Measurements from ENCODE around the gene OPCML.
A peak's percentile ranks its signal among the peaks of the same experiment; 100 is the strongest.

The OPCML gene

DNA sequence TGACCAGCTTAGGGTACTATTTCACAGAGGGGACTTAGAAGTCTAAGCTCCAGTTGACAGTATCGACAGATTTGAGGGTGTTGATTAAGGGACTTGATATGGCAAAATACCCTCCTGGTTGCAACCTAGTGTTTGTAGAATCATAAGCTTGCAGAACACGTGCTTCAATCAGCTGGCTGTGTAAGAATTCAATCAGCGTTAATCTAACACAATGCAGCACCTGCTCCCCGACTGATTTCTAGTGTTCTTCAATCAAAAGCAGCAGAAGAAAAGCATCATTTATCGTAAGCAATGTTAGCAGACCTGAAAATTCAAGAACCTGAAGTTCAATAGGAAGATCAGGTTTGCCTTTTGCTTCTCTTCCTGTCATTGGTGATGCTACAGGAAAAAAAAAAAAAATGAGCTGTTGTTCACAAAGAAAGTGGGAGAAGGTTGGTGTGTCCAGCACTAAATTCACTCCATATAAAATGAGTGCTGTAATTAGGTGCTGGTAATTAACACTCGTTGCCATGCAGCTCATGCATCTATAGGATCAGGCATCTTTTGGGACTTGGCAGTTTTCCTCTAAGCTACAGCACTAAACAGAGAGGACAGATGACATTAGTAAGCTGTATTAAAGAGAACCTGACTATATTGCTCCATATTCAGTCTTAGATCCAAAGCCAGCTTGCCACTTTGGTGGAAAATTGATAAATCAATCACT, 840.3 kb downstream of the OPCML start:
- no peak for DNase-seq

DNA sequence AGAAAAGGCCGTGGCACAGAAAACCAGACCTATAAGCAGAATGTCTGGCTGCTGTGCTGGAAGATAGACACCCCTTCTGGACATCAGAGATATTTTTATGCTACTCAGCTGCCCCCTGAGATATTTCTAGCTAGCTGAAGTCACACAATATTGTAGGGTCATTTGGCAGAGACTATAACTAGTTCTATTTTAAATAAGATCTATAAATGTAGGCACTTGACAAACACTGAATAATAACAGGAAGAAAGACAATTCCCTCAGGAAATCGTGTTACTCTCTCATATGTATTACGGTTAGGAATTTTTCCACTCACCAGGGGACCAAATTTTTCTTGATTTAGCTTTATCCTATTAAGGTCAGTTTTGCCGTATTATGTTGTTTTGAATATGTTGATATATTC, 845.4 kb downstream of the OPCML start:
- DNase-seq, result no peak

DNA sequence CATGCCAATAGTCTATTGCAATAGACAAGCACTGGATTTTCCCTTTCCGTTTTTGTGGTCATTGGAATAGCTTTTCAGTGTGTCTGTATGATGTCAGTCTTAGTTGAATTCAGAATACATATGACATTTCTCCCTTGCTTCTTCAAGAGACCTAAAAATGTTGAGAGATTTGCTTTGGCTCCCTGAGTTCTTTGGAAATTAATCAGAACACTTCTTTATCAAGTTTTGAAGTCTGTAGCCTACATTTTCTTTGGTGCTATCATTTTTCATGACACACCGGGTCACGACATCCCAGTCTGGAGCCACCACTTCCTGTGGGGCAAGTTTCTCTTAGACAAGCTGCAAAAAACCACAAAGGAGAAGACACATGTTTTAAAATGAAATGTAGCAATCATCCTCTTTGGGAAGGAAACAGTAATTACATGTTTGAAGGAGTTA, 847.1 kb downstream of the OPCML start:
- peak; percentile 47 for DNase-seq

GRCh38 chr11:132683602-132684001, 848.7 kb downstream of the OPCML start:
- no peak for DNase-seq

- no peak for DNase-seq
Measured at GRCh38 chr11:132681971-132682370, 850.3 kb downstream of the OPCML start.

DNA sequence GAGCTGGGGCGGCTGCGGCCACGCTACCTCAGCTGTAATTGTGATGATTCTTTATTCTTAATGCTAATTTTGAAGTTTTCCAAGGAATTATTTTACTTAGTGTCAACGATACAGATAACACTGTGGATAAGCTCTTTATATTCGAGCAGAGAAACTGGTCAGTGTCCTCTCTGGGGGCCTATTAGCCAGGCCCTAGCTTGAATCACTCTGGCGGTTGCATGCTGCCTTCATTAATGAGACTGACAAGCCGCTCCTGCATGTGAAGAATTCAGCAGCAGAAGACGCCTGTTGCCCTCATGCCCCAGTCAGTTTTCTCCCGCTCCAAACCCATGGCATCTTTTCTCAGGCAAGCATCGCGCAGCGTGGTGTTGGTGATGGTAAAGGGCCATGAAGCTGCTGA, 851.7 kb downstream of the OPCML start:
- DNase-seq, result no peak

DNA sequence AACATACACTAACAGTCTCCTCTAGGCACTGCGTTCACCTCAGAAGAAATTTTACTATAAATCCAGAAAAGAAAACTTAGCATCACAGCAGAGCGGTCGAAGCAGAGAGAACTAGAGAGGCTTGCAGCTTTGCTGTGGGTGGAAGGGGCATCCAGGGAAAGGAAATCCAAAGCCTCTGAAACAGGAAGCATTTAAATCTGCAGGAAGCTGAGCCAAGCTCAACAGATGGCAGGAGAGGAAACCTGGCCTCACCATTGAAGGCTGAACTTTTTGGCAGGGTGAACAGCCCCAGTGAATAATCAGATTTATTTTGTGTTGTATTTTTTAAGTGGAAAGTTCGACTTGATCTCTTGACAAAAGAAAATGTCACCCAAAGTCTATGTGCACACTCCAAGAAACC, 858.1 kb downstream of the OPCML start:
- no peak for DNase-seq

GRCh38 chr11:132671851-132672370, 860.4 kb downstream of the OPCML start:
- DNase-seq, result no peak

GRCh38 chr11:132670921-132671675, 861.2 kb downstream of the OPCML start:
- no peak for DNase-seq

- no peak for DNase-seq
Measured at GRCh38 chr11:132669949-132670348, 862.4 kb downstream of the OPCML start.

DNA sequence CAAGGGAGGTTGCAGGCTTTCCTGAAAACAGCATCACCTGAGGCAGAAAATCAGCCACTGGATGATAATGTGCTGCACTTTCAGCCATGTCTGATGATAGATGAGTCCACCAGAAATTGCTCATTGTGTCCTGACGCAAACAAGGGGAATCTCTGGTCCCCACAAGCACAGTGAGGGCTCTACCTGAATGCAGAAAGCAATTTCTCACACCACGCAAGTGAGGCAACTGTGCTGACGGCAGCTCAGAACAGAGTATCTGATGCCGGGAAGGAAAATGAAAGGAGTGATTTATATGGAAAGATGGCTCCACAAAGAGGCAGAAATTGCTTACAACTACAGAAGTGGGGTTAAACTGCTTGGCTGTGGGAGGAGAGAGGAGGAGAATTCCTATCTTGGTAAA, 867.1 kb downstream of the OPCML start:
- DNase-seq, result no peak

- DNase-seq, result no peak
Measured at GRCh38 chr11:132658696-132659095, 873.6 kb downstream of the OPCML start.

- DNase-seq, result no peak
Measured at GRCh38 chr11:132658004-132658403, 874.3 kb downstream of the OPCML start.

DNA sequence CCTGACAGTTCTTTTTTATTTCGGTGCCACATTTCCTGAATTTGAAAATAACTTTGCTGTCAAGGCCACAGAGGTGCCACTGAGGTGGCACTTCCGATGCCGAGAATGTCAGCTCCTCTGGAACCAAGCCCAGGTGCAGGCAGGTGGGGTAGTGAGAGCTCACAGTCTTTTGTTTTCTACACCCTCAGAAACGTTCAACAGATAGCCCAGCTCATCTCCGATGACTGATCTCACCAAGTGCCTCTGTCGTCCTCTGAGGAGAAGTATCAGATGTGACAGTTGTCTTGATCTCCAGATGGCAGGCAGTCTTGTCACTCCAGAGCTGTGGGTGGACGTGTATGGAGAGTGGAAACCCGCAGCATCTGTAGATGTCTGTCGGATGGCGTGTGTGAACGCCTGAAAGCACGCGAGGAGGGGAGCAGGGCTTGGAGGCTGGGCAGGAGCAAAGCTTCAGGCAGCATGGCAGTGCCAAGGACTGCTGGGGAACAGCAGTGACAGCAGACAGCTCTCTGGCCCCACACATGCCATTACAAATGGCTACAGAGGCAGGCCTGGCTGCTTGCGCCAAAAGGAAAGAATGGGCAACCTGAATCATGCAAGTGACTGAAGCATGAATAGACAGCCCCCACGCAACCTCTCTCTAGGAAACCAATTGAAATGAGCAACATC, 877.0 kb downstream of the OPCML start:
- no peak for DNase-seq

DNA sequence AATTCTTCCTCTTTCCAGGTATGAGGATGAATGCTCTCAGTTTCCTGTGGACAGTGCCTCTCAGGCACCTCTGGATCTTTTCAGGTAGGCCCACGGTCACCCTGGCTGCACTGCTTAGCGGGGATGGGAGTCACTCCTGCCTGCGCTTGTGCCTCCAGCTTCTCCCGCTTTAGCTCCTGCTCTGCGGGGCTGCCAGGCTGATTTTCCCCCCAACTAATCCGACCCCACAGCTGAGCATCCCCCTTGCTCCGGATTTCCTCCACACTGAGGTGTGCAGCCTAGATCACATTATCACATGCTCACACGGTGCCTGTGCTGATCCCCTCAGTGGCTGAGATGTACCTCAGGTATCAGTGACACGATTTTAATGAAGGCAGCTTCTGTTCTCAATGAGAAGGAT, 879.1 kb downstream of the OPCML start:
- no peak for DNase-seq

DNA sequence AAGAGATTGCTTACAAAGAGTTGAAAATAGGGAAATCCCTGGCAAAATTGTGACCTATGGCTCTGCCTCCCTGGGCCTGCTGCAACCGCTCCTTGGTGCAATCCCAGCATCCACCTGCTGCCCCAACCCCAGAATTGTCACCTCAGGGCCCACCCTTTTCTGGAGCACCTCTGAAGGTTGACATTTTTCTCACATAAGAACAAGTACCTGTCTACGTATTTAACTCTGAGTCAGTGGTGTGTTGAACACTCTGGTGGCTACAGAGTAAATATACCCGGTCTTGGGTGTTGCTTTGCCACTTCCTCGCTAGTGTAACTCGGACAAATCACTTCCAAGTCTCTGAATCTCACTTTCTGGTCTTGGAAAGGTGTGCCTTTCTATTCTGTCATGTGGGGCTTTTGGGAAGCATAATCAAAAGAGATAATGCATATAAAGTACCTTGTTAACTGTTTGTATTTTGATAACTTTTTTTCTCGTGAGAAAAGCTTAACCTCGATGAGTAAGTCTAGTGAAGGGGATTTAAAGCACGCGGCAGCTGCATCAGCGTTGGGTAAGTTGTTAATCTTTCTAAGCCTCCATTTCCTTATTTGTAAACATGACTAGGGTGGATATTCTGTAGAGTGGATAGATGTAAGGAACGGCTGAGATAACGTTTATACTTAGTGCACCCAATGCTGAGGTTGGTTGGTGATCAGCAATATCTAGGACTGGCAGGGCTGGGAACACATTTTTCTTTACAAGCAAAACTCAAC, 881.2 kb downstream of the OPCML start:
- DNase-seq, result no peak

DNA sequence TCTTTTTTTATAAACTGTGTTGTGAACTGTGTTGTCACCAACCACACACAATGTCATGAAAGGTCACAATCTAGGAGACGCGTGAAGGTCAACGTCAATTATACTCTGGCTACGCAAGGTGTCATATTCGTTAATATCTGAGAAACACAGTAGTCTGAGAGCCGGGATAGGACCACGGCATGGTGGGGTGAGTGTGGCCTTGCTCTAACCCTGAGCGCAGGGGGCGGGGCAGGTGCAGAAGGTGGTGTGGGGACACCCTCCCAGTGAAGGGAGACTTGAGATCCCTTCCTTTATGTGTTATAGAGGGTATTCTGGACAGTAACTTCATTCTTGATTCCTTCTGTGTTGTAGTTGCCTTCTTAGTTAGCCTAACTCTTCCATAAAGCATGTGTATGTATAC, 883.0 kb downstream of the OPCML start:
- DNase-seq, result no peak

DNA sequence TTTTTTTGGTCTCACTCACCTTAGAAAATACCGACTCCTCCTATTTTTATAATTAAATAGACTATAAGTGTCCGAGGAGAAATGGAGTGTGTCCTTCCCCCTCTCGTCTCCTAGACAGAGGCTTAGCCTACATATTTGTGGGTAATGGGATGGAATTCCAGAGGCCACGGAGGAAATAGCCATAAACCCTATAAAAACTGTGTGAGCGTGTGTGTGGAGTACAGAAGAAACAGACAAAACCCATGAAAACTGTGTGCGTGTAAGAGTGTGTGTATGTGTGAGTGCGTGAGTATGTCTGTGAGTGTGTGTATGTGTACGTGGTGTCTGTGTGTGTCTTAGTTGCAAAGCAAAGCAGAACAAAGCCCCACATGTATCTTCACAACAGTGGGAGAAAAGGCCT, 883.5 kb downstream of the OPCML start:
- DNase-seq, result no peak

DNA sequence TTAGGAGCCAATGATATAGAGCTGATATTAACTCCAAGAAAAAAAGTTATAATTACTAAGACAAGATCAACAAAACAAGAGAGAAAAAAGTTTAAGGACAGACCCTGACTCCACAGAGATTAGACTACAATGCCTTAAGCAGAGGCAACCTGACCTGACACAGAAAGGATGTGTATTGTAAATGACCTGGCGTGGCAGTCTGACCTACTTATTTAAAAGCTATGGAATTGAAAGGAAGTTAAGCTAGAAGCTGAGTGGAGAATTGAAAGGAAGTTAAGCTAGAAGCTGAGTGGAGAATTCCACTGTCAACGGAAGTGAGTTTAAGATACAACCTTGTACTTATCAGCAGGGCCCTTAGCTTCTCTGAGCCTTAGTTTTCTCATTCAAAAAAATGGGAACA, 885.4 kb downstream of the OPCML start:
- DNase-seq, result no peak

DNA sequence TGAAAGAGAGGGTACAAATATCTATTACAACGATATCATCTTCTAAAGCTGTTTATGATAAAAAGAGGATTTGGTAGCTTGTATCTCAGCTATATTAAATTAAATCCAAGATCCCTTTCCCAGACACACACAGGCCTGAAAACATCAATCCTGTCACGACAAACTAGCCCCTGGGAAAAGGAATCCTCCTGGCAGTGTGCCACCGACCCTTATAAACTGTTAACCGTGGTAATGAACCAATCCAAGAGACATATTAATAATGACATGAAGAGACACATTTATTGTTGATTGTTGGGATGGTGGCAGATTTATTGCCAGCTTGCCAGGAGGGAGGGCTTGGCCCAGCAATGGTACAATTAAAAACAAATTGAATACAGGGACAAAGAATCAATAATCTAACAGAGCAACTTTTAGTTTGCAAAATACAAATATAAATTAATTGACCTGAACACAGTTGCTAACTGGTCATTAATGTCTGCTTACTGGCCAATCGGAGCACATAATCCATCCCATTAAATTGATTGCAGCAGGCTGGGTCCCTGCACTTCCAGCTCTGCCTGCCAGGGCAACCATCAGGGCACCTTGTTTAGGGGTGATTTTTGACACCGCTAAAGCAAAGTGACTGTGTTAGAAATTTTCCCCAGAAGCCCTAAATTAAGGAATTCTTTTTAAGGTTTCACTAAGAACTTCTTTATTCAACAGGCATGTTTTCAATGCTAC, 887.6 kb downstream of the OPCML start:
- no peak for DNase-seq

DNA sequence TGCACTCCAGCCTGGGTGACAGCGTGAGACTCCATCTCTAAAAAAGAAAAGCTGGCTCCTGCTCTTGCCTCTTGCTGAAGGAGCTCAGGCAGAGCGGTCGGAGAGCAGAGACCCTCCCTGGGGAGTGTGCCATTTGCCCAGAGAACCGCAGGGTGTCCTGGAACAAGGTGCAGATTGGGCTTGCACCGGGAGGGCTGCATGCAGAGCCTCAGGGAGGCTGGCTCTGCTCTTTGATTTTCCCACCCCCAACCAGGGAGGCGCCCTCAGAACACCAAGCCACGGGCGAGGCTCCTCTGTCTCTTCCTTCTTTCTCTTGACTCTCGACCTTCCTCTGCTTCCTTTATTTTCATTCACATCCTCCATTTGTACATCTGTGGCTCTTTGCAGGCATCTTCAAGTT, 889.1 kb downstream of the OPCML start:
- DNase-seq, result no peak

- no peak for DNase-seq
Measured at GRCh38 chr11:132640952-132641351, 891.3 kb downstream of the OPCML start.
